ENCODE measurements around the gene MINK1.

DNA sequence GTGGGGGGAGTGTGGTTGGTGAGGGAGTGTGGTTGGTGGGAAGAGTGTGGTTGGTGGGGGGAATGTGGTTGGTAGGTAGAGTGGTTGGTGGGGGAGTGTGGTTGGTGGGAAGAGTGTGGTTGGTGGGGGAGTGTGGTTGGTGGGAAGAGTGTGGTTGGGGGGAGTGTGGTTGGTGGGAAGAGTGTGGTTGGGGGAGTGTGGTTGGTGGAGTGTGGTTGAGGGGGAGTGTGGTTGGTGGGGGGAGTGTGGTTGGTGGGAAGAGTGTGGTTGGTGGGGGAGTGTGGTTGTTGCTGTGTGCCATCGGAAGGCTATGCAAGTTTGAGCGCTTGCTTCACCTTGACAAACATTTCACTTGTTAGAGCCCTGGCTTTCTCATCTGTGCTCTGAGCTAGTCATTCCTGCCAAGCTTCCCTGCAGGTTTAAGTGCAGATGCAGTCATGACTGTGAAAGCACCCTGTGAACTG is 20.1 kb downstream of the MINK1 start:
- TF ChIP-seq, protein P1, sequence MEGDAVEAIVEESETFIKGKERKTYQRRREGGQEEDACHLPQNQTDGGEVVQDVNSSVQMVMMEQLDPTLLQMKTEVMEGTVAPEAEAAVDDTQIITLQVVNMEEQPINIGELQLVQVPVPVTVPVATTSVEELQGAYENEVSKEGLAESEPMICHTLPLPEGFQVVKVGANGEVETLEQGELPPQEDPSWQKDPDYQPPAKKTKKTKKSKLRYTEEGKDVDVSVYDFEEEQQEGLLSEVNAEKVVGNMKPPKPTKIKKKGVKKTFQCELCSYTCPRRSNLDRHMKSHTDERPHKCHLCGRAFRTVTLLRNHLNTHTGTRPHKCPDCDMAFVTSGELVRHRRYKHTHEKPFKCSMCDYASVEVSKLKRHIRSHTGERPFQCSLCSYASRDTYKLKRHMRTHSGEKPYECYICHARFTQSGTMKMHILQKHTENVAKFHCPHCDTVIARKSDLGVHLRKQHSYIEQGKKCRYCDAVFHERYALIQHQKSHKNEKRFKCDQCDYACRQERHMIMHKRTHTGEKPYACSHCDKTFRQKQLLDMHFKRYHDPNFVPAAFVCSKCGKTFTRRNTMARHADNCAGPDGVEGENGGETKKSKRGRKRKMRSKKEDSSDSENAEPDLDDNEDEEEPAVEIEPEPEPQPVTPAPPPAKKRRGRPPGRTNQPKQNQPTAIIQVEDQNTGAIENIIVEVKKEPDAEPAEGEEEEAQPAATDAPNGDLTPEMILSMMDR (IDR thresholded peaks at IDR 0.05) = no peak
- TF ChIP-seq ZFX (IDR thresholded peaks at IDR 0.05; ENCODE audit: borderline replicate concordance) = no peak

Measured in 22Rv1 (cell line).